GM21528 (cell line): ENCODE data around the gene RAD54L.
"Not testable (repeated sequence)": the region's sequence is repeated elsewhere in the genome, so short reads cannot be mapped to it uniquely, and the experiment has no call there.

ENCODE experiments used
- ATAC-seq: cut with Tn5 transposase; IDR thresholded peaks from one replicate; pipeline ENCODE4 v1.9.1; 2021; ENCODE audit warnings: mild to moderate bottlenecking, moderate library complexity; ENCODE audit not compliant: unreplicated experiment, low FRiP score

Gene RAD54L

DNA sequence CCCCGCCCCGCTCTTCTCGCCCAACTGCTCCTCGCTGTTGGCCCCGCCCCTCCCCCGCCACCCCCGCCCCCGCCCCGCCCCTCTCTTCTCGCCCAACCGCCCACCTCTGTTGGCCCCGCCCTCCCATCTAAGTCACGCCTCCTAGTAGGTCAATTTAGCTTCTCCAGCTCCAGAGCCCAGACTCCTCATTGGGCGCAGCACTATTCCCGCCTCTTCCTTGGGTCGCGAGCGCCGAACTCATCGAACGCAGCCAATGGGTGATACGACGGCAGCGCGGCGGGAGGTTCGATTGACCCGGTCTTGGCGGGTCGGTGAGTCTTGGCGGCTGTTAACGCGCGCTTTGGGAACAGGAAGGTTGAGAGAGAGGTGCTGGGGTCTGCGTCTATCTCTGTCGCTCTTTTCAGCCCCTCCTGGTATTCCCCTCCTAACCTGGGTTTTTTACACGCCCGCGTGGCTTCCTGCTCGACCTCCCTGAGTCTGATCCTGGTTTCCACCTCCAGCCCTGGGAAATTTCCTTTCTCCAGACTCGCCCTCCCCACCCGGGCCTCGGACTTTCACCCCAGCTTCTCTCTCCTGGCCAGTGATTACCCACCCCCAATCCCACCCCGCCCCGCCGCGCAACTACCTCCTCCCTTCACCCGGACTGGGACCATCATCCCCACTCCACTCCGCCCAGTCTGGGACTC lies at the start of gene RAD54L:
Gene RAD54L (plus strand): TSS at position 328 of the 686 bp plus-strand sequence. CDS start 643 bp downstream, outside the sequence.
- ATAC-seq: peak; percentile 85

DNA sequence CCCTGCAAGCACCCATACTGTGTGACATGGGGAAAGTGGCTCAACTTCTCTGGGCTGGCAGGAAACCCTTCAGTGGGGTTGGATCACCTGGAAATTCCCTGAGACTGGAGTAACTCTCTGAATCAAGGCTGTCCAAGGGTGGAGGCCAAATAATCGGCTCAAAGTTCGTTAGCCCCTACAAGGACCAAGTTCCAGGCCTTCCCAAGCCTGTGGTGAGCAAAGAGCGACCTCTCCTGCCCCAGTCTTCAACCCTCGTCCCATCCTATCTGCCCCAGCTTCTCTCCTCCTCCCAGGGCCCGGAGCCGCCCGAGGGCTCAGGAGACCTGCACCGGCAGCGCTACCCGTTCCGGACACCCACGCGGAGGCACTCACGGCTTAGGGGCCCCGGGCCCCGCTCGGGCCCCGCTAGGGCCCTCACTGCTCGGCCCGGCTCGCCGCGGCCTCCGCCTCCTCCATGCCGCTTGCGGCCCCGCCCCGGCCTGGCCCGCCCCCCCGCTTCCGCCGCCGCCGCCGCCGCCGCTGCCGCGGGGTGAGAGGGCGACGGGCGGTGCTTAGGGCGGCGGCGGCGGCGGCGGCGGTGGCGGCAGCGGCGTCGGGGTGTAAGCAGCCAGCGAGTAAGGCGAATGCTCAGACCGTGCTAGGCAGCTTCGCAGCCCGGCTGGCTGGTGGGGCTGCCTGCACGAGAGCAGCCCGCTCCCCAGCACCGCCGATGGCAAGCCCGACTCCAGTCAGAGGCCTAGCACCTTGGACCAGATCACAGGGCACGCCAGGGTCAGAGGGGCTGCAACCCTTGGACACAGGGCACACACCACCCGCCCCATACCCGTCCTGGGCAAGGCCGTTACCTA lies 49.4 kb upstream of the RAD54L start, which contains the start of gene POMGNT1:
Gene POMGNT1 (minus strand): TSS at position 471 of the 848 bp plus-strand sequence. CDS start 613 bp downstream, outside the sequence.
- ATAC-seq: peak; percentile 88

GRCh38 chr1:46199233-46199749 lies 48.3 kb upstream of the RAD54L start:
- no peak for ATAC-seq

- no peak for ATAC-seq
Measured at GRCh38 chr1:46203738-46204405, 43.7 kb upstream of the RAD54L start.

DNA sequence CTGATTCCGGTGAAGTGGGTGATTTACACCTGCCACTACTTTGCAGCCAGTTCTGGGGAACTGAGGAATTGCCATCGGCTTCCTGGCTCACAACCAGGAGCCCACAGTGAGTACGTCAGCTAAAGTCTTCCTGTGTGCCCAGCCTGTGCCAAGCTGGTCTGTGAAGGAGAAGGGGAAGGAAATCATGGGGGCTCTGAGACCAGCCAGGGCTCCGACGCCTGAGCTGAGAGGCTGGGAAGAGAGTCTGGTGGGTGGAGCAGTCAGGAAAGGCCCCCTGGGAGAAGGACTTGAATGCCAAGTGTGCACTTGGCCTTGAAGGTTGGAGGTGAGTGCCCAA lies 43.2 kb upstream of the RAD54L start:
- no peak for ATAC-seq

GRCh38 chr1:46205141-46205540 lies 42.4 kb upstream of the RAD54L start:
- ATAC-seq: no peak

GRCh38 chr1:46205791-46206190 lies 41.8 kb upstream of the RAD54L start:
- no peak for ATAC-seq

- ATAC-seq: no peak
Measured at GRCh38 chr1:46206399-46206798, 41.2 kb upstream of the RAD54L start.

DNA sequence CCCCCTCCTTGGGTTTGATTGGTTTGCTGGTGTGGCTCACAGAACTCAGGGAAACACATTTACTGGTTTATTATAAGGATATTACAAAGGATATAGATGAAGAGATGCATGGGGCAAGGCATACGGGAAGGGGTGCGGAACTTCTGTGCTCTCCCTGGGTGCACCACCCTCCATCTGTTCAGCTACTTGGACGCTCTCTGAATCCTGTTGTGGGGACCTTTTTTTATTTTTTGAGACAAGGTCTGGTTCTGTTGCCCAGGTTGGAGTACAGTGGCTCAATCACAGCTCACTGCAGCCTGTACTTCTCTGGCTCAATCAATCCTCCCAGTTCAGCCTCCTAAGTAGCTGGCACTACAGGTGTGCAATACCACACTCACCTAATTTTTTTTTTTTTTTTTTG lies 37.0 kb upstream of the RAD54L start:
- ATAC-seq: no peak

DNA sequence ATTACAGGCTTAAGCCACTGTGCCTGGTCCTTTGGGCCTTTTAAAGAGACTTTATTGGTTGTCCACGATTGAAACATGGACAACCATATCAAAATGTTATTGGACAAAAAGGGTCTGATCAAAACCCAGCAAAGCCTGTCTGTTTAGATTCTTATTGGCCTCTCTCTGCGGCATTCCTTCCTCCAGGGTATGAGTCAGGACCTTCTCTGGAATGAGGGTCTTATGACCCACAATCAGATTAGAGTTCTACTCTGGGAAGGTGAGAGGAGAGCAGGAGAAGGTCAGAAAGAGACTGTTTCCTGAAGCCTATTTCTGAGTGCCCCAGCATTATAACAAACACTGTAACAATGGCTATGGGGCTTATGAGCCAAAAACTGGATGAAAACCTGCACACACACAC lies 36.5 kb upstream of the RAD54L start:
- ATAC-seq: no peak

GRCh38 chr1:46215504-46215903 lies 32.1 kb upstream of the RAD54L start:
- no peak for ATAC-seq

GRCh38 chr1:46218443-46218842 lies 29.1 kb upstream of the RAD54L start:
- ATAC-seq: no peak

GRCh38 chr1:46219551-46220520 lies 27.7 kb upstream of the RAD54L start:
- ATAC-seq: no peak

DNA sequence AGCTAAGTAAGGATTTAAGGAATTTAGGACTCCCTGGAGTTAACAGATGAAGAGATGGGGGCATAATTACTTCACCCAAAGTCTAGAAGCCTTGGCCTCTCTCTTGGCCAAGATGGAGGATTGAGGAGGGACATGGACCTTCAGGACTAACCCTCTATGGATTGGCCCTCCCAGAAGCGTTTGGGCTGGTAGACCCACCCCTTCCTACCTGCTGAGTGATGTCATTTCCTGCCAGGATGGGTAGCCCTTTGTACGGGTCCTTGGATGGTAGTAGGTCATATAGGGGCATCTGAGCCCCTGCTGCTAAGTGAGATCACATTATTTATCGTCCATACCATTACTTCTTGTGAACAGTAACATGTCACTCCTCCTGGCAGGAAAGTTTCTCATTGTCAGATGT lies 26.8 kb upstream of the RAD54L start:
- no peak for ATAC-seq

- ATAC-seq: no peak
Measured at GRCh38 chr1:46221749-46222148, 25.8 kb upstream of the RAD54L start.

DNA sequence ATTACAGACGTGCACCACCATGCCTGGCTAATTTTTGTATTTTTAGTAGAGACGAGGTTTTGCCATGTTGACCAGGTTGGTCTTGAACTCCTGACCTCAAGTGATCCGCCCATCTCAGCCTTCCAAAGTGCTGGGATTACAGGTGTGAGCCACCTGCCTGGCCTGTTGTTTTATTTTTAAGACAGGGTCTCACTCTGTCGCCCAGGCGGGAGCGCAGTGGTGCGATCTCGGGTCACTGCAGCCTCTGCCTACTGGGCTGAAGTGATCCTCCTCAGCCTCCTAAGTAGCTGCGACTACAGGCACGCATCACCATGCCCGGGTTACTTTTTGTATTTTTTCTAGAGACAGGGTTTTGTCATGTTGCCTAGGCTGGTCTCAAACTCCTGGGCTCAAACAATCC lies 24.5 kb upstream of the RAD54L start:
- not testable (repeated sequence) for ATAC-seq

GRCh38 chr1:46223472-46223943 lies 24.1 kb upstream of the RAD54L start:
- peak; percentile 68 for ATAC-seq

DNA sequence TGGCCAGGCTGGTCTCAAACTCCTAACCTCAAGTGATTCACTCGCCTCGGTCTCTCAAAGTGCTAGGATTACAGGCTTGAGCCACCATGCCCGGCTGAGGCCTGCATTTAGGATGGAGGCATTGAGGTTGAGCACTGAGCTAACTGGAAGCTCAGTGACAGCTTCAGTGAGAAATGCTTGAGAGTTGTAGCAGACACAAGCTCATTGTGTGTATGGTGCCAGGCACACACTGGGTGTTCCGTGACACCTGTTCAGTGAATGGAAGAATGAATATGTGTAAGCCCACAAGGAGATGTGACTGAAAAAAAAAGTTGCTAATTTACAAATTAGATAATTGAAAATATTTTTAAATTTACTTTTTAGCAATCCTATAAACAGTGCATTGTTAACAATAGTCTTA lies 22.6 kb upstream of the RAD54L start:
- ATAC-seq: no peak

DNA sequence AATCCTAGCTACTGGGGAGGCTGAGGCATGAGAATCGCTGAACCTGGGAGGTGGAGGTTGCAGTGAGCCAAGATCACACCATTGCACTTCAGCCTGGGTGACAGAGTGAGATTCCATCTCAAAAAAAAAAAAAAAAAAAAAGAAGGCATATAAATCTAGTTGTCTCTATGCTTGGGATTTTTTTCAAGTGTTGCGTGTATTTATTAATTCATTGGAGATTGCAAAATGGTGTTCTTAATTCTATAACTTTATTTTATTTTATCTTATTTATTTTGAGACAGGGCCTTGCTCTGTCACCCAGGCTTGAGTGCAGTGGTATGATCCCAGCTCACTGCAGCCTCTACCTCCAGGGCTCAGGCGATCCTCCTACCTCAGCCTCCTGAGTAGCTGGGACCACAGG lies 16.3 kb upstream of the RAD54L start:
- not testable (repeated sequence) for ATAC-seq

- ATAC-seq: no peak
Measured at GRCh38 chr1:46236882-46237281, 10.7 kb upstream of the RAD54L start.
